CD4-positive, alpha-beta memory T cell (primary cell): ENCODE measurements around the gene MYO1D. TPM values are rescaled to one million over a fixed set of nuclear protein-coding genes. Genes with fewer than 3 reads are reported as not detected.
"Not testable (repeated sequence)": the region's sequence is repeated elsewhere in the genome, so short reads cannot be mapped to it uniquely, and the experiment has no call there.

Experiments used
- CTCF ChIA-PET: fragments of 350-600 bp; sonication (Branson Sonifier 250); formaldehyde crosslinking; loops from one replicate; lab custom pipeline; 2021; ENCODE audit warnings: inconsistent platforms; ENCODE audit not compliant: partially characterized antibody; lab: Charles Lee
- POLR2A ChIA-PET: fragments of 350-600 bp; sonication (Branson Sonifier 250); formaldehyde crosslinking; loops from one replicate; lab custom pipeline; 2021; ENCODE audit not compliant: partially characterized antibody; lab: Charles Lee
- DNase-seq, 5 donors: peaks; one replicate each; pipeline versions ENCODE4 v3.0.0 to v3.0.0-alpha.2; 2020 to 2022; ENCODE audit warnings: mixed read lengths in 1 of 5
- H3K27ac ChIP-seq: one replicate; pipeline ENCODE4 v1.7.0; 2013; ENCODE audit warnings: low read depth, low read length
- H3K27me3 ChIP-seq: 2 replicates; pipeline ENCODE4 v1.7.0; 2013; ENCODE audit warnings: mild to moderate bottlenecking, low read length, moderate library complexity; ENCODE audit not compliant: insufficient read depth
- H3K36me3 ChIP-seq: 2 replicates; pipeline ENCODE4 v1.7.0; 2013; ENCODE audit warnings: mild to moderate bottlenecking, low read length, moderate library complexity; ENCODE audit not compliant: insufficient read depth
- H3K4me1 ChIP-seq: 2 replicates; pipeline ENCODE4 v1.7.0; 2013; ENCODE audit warnings: mild to moderate bottlenecking, low read length, moderate library complexity; ENCODE audit not compliant: insufficient read depth
- H3K4me3 ChIP-seq, 2 donors: one replicate each; pipeline ENCODE4 v1.7.0; 2013; ENCODE audit warnings: low read length in 2 of 2, mild to moderate bottlenecking in 1 of 2
- H3K9me3 ChIP-seq, 2 donors: one replicate each; pipeline ENCODE4 v1.7.0; 2013; ENCODE audit warnings: low read length in 2 of 2, control low read depth in 1 of 2; ENCODE audit not compliant: control insufficient read depth in 1 of 2
- H3K27ac Mint-ChIP-seq, 7 donors: one replicate each; pipeline ENCODE4 v1.8.0; 2020 to 2021; ENCODE audit warnings: mixed read lengths in 7 of 7, mild to moderate bottlenecking in 6 of 7, inconsistent platforms in 3 of 7, moderate library complexity in 3 of 7
- H3K27me3 Mint-ChIP-seq, 2 donors: one replicate each; pipeline ENCODE4 v1.8.0; 2020 to 2021; ENCODE audit warnings: mixed read lengths in 2 of 2
- H3K36me3 Mint-ChIP-seq, 2 donors: one replicate each; pipeline ENCODE4 v1.8.0; 2020 to 2021; ENCODE audit warnings: mixed read lengths in 2 of 2, inconsistent platforms in 1 of 2, mild to moderate bottlenecking in 1 of 2
- H3K4me1 Mint-ChIP-seq, 4 donors: one replicate each; pipeline ENCODE4 v1.8.0; 2020 to 2021; ENCODE audit warnings: mixed read lengths in 4 of 4, mild to moderate bottlenecking in 1 of 4
- H3K4me3 Mint-ChIP-seq, 8 donors: one replicate each; pipeline ENCODE4 v1.8.0; 2020 to 2021; ENCODE audit warnings: mixed read lengths in 8 of 8, mild to moderate bottlenecking in 7 of 8, moderate library complexity in 6 of 8, inconsistent platforms in 3 of 8
- H3K9me3 Mint-ChIP-seq, 8 donors: one replicate each; pipeline ENCODE4 v1.8.0; 2020 to 2021; ENCODE audit warnings: mixed read lengths in 8 of 8, mild to moderate bottlenecking in 5 of 8, inconsistent platforms in 3 of 8, moderate library complexity in 1 of 8
- intact Hi-C: fragments of 100-400 bp; cut with micrococcal nuclease; formaldehyde crosslinking; loops from one replicate; pipeline ENCODE4 v1.15.1; 2023
- polyA plus RNA-seq, 2 donors: library from polyadenylated mRNA; unstranded; fragments of 300-500 nt; fragmentation: Illumina TruSeq; gene quantifications; one replicate each; pipeline ENCODE4 v1.2.3, GENCODE V29; 2021
- total RNA-seq, 2 experiments: library from RNA; stranded (reverse); gene quantifications; one replicate each; pipeline ENCODE4 v1.2.3, GENCODE V29; 2021

Gene MYO1D
- total and polyA plus RNA-seq, 4 experiments from 2014 or later, result 2.0 to 12.7 (median 10.5) TPM

DNA sequence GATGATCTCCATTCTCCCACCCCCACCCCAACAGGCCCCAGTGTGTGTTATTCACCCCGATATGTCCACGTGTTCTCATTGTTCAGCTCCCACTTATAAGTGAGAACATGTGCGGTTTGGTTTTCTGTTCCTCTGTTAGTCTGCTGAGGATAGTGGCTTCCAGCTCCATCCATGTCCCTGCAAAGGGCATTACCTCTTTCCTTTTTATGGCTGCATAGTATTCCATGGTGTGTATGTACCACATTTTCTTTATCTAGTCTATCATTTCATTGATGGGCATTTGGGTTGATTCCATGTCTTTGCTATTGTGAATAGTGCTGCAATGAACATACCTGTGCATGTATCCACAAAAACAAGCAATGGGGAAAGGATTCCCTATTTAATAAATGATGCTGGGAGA lies 162.7 kb downstream of the MYO1D start:
- H3K4me3 Mint-ChIP-seq, intact Hi-C loops, H3K4me1 Mint-ChIP-seq, H3K4me1 ChIP-seq, H3K27ac ChIP-seq, H3K4me3 ChIP-seq, H3K27me3 ChIP-seq, H3K36me3 ChIP-seq, H3K9me3 Mint-ChIP-seq, H3K27me3 Mint-ChIP-seq, H3K9me3 ChIP-seq, CTCF ChIA-PET, H3K27ac Mint-ChIP-seq, DNase-seq, POLR2A ChIA-PET: not testable (repeated sequence)
- peaks cover 9 to 42% of the 10 kb centered on the region in 2 donors for H3K36me3 Mint-ChIP-seq

DNA sequence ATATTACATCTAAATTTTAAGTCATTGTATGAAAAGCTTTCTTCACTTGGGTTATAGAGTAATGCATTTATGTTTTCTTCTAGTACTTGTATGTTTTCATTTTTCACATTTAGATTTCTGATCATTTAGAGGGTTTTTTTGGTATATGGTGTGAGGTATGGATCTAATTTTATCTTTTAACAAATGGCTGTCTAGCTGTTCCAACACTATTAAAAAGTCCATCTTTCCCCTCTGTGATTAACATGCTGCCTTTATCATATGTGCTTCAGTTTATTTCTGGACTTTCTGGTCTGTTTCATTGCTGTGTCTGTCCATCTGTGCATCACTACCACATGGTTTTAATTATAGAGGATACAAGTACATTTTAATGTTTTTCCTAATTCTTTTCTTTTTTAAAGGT lies 163.8 kb downstream of the MYO1D start:
- ChIA-PET POLR2A (no interaction called here), CTCF (no interaction called here)
- H3K27me3 Mint-ChIP-seq, result no peaks in the 10 kb centered on the region
- no peaks in the 10 kb centered on the region for H3K36me3 ChIP-seq
- H3K27ac ChIP-seq, result no peak overlapping the region
- H3K4me1 ChIP-seq, result no peaks in the 10 kb centered on the region
- no peak overlapping the region for H3K4me3 Mint-ChIP-seq
- peaks cover 0 to 6% (median 0%) of the 10 kb centered on the region in 8 donors for H3K9me3 Mint-ChIP-seq
- DNase-seq, result no peak
- intact Hi-C loops, result no loop called here
- H3K27me3 ChIP-seq, result no peaks in the 10 kb centered on the region
- H3K4me1 Mint-ChIP-seq, result peaks cover 0 to 5% (median 5%) of the 10 kb centered on the region in 4 donors
- H3K27ac Mint-ChIP-seq, result no peak overlapping the region
- H3K4me3 ChIP-seq, result no peak overlapping the region
- H3K9me3 ChIP-seq, result no peaks in the 10 kb centered on the region
- peaks cover 8 to 35% of the 10 kb centered on the region in 2 donors for H3K36me3 Mint-ChIP-seq

DNA sequence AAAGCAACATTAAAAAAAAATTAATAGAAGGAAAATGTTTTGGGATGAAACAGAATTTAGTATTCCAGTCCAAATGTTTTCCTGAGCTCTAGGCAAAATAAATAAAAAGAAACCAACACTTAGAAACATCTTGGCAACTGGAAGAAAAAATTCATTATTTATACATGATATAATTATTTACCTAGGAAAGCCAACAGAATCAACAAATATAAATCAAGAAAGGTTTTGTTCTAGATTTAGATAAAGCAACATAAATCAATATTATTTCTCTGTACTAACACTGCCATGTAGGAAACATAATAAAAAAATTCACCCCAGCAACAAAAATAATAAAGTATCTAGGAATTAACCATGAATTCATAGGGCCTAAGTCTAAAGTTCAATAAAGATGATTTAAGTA lies 167.4 kb downstream of the MYO1D start:
- Histone ChIP-seq H3K9me3 (no peaks in the 10 kb centered on the region), H3K27ac (no peak overlapping the region), H3K4me1 (no peaks in the 10 kb centered on the region), H3K27me3 (no peaks in the 10 kb centered on the region), H3K36me3 (no peaks in the 10 kb centered on the region), H3K4me3 (no peak overlapping the region)
- no peak for DNase-seq
- Mint-ChIP-seq H3K27me3 (no peaks in the 10 kb centered on the region), H3K27ac (no peak overlapping the region), H3K4me3 (no peak overlapping the region), H3K4me1 (peaks cover 0 to 1% (median 0%) of the 10 kb centered on the region in 4 donors), H3K9me3 (peaks cover 0 to 6% (median 0%) of the 10 kb centered on the region in 8 donors), H3K36me3 (peaks cover 8 to 35% of the 10 kb centered on the region in 2 donors)
- intact Hi-C loops, result no loop called here
- POLR2A ChIA-PET, result no interaction called here
- CTCF ChIA-PET, result no interaction called here

DNA sequence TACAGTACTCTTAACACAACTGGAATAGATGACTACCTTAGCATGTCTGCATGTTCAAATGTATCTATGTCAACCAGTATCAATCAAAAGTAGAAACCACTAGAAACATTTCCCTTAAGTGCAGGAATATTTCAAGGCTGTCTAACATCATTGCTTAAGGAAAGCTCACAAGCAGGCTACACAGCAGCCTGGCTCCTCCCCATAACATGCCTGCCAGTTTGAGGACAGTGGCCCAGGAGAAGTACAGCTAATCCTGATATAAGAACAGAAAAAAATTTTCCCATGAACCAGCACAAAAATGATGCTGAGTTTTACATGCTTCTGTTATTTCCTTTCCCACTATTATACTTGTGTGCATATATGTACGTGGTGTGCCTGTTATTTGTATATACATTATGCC lies 175.1 kb downstream of the MYO1D start:
- ChIA-PET CTCF (no interaction called here), POLR2A (no interaction called here)
- DNase-seq, result no peak
- Mint-ChIP-seq H3K27me3 (no peaks in the 10 kb centered on the region), H3K9me3 (no peaks in the 10 kb centered on the region), H3K4me1 (no peaks in the 10 kb centered on the region), H3K4me3 (no peak overlapping the region), H3K27ac (no peak overlapping the region), H3K36me3 (peaks cover 0 to 12% of the 10 kb centered on the region in 2 donors)
- H3K27me3 ChIP-seq, result no peaks in the 10 kb centered on the region
- intact Hi-C loops, result no loop called here
- H3K4me1 ChIP-seq, result no peaks in the 10 kb centered on the region
- H3K9me3 ChIP-seq, result no peaks in the 10 kb centered on the region
- H3K27ac ChIP-seq, result no peak overlapping the region
- no peak overlapping the region for H3K4me3 ChIP-seq
- no peaks in the 10 kb centered on the region for H3K36me3 ChIP-seq

GRCh38 chr17:32699247-32699646 lies 177.7 kb downstream of the MYO1D start:
- Mint-ChIP-seq H3K36me3 (no peaks in the 10 kb centered on the region), H3K4me3 (no peak overlapping the region), H3K27ac (no peak overlapping the region), H3K9me3 (no peaks in the 10 kb centered on the region), H3K4me1 (peaks cover 0 to 1% (median 0%) of the 10 kb centered on the region in 4 donors), H3K27me3 (no peaks in the 10 kb centered on the region)
- no peaks in the 10 kb centered on the region for H3K36me3 ChIP-seq
- no peak for DNase-seq
- no peaks in the 10 kb centered on the region for H3K4me1 ChIP-seq
- intact Hi-C loops, result no loop called here
- no peak overlapping the region for H3K4me3 ChIP-seq
- ChIA-PET CTCF (no interaction called here), POLR2A (no interaction called here)
- H3K27ac ChIP-seq, result no peak overlapping the region
- no peaks in the 10 kb centered on the region for H3K27me3 ChIP-seq
- no peaks in the 10 kb centered on the region for H3K9me3 ChIP-seq

- CTCF ChIA-PET, result interaction anchor here (1.3 kb wide), 1 partner anchor 39 kb away, joined by 6 read pairs; no protein-coding TSS in a partner anchor
- no peaks in the 10 kb centered on the region for H3K36me3 Mint-ChIP-seq
Measured at GRCh38 chr17:32697728-32698625, 178.9 kb downstream of the MYO1D start.

DNA sequence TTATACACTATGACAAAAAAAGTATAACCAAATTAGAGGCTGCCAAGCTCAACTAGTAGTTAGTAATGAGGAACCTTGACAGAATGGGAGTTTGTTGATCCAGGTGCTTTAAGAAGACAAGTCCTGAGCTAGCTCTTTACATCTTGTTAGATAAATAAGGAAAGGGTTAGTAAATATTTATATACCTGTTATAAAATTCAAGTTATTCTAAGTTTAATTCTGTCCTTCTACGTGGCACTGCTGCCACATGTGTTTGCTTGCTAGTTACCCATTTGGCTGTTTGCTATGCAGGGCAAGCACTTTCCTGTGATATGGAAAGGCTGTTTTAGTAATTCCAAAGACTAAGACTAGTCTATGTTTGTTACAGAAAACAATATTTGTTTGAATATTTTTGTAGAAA lies 180.5 kb downstream of the MYO1D start:
- Mint-ChIP-seq H3K9me3 (no peaks in the 10 kb centered on the region), H3K27ac (no peak overlapping the region), H3K4me1 (peaks cover 0 to 3% (median under 1%) of the 10 kb centered on the region in 4 donors), H3K27me3 (no peaks in the 10 kb centered on the region), H3K36me3 (no peaks in the 10 kb centered on the region), H3K4me3 (no peak overlapping the region)
- Histone ChIP-seq H3K27me3 (no peaks in the 10 kb centered on the region), H3K9me3 (no peaks in the 10 kb centered on the region), H3K4me1 (no peaks in the 10 kb centered on the region), H3K36me3 (no peaks in the 10 kb centered on the region), H3K4me3 (no peak overlapping the region), H3K27ac (no peak overlapping the region)
- intact Hi-C loops, result no loop called here
- no peak for DNase-seq
- POLR2A ChIA-PET, result no interaction called here
- CTCF ChIA-PET, result interaction anchor here (1.4 kb wide), 1 partner anchor 37 kb away, joined by 3 read pairs; no protein-coding TSS in a partner anchor

More at GRCh38 chr17:32697728-32698625, 178.9 kb downstream of the MYO1D start:
- Histone ChIP-seq H3K36me3 (no peaks in the 10 kb centered on the region), H3K9me3 (no peaks in the 10 kb centered on the region), H3K4me1 (no peaks in the 10 kb centered on the region), H3K27me3 (no peaks in the 10 kb centered on the region), H3K27ac (no peak overlapping the region), H3K4me3 (no peak overlapping the region)
- DNase-seq, result no peak
- Mint-ChIP-seq H3K4me3 (no peak overlapping the region), H3K27ac (no peak overlapping the region), H3K9me3 (no peaks in the 10 kb centered on the region), H3K27me3 (no peaks in the 10 kb centered on the region), H3K4me1 (peaks cover 0 to 1% (median 0%) of the 10 kb centered on the region in 4 donors)
- POLR2A ChIA-PET, result no interaction called here
- intact Hi-C loops, result no loop called here
